Stimulated activated CD8-positive, alpha-beta memory T cell treated with anti-CD3 and anti-CD28 coated beads, Interleukin-2, amount 100 ng/mL, for 48 hours (primary cell): Measurements from ENCODE around the gene RNU6-1.

Experiments used
- DNase-seq, 2 donors: peaks; one replicate each; pipeline ENCODE4 v3.0.0-alpha.2; 2020; ENCODE audit warnings: low read depth in 2 of 2

Gene RNU6-1

GRCh38 chr15:67833710-67834511 is 5.9 kb downstream of the RNU6-1 start:
- DNase-seq, result no peak

- DNase-seq, result no peak
Measured at GRCh38 chr15:67832897-67833709, 6.7 kb downstream of the RNU6-1 start.

- DNase-seq, result no peak
Measured at GRCh38 chr15:67832031-67832551, 7.8 kb downstream of the RNU6-1 start.

GRCh38 chr15:67831363-67831762 is 8.5 kb downstream of the RNU6-1 start:
- no peak for DNase-seq

GRCh38 chr15:67829647-67830504 is 10.0 kb downstream of the RNU6-1 start:
- DNase-seq, result no peak

GRCh38 chr15:67828969-67829646 is 10.7 kb downstream of the RNU6-1 start:
- DNase-seq, result no peak

- no peak for DNase-seq
Measured at GRCh38 chr15:67828278-67828968, 11.4 kb downstream of the RNU6-1 start.

GRCh38 chr15:67827562-67828277 is 12.1 kb downstream of the RNU6-1 start:
- no peak for DNase-seq

- DNase-seq, result no peak
Measured at GRCh38 chr15:67826717-67827561, 12.9 kb downstream of the RNU6-1 start.

- DNase-seq, result no peak
Measured at GRCh38 chr15:67825881-67826716, 13.7 kb downstream of the RNU6-1 start.

GRCh38 chr15:67824976-67825880 is 14.6 kb downstream of the RNU6-1 start, which contains the start of gene SKOR1:
Gene SKOR1 (plus strand): TSS chr15:67825509. CDS start chr15:67825603, 94 bp downstream.
- no peak for DNase-seq

GRCh38 chr15:67824197-67824968 is 15.5 kb downstream of the RNU6-1 start:
- no peak for DNase-seq

GRCh38 chr15:67823314-67824196 is 16.3 kb downstream of the RNU6-1 start:
- DNase-seq, result no peak

- no peak for DNase-seq
Measured at GRCh38 chr15:67822537-67823313, 17.1 kb downstream of the RNU6-1 start.
